Suppressor macrophage treated with lipopolysaccharide for 4 hours (primary cell): Measurements from ENCODE around the gene DUX4.
"Not testable (repeated sequence)": the region's sequence is repeated elsewhere in the genome, so short reads cannot be mapped to it uniquely, and the experiment has no call there.

ENCODE experiments used
- DNase-seq: peaks from one replicate; pipeline ENCODE4 v3.0.0-alpha.2; 2020

The DUX4 gene

GRCh38 chr4:190173428-190173827 is at the start of gene DUX4:
Gene DUX4 (plus strand): TSS chr4:190173774. CDS start chr4:190173774, 0 bp downstream.
- not testable (repeated sequence) for DNase-seq

GRCh38 chr4:190175436-190175835 is 1.9 kb downstream of the DUX4 start:
- DNase-seq = not testable (repeated sequence)

GRCh38 chr4:190177727-190178605 is 4.4 kb downstream of the DUX4 start:
- not testable (repeated sequence) for DNase-seq

GRCh38 chr4:190178606-190178990 is 5.0 kb downstream of the DUX4 start:
- DNase-seq = not testable (repeated sequence)

GRCh38 chr4:190179030-190179739 is 5.6 kb downstream of the DUX4 start:
- not testable (repeated sequence) for DNase-seq

- not testable (repeated sequence) for DNase-seq
Observed at GRCh38 chr4:190179740-190180094, 6.1 kb downstream of the DUX4 start.

GRCh38 chr4:190180947-190181346 is 7.4 kb downstream of the DUX4 start:
- not testable (repeated sequence) for DNase-seq

GRCh38 chr4:190181481-190182100 is 8.0 kb downstream of the DUX4 start:
- not testable (repeated sequence) for DNase-seq

GRCh38 chr4:190203510-190203909 is 29.9 kb downstream of the DUX4 start:
- not testable (repeated sequence) for DNase-seq
